ENCODE data around the gene CAPZA2. TPM values are rescaled to one million over a fixed set of nuclear protein-coding genes. Genes with fewer than 3 reads are reported as not detected.

The CAPZA2 gene
- total and polyA plus RNA-seq, 2 experiments from 2014 or later = 201 to 301 TPM

DNA sequence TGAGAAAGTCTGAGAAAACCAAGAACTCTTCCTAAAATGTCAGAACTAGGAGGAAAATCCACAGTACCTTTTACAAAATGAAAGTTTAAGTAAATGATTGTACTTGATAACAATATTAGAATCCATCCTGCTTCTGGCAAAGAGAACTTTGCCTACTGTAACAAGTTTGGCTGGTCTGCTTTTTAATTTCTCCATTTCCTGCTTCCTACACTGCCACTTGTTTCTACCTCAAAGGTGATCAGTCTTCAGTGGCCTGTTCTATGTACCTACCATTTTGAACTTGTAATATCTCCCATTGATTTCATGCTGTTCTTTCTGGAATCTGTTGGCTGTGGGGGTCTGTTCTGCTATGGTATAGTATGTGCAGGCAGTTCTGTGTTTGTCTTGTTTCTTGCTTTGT is 32.9 kb upstream of the CAPZA2 start:
- Histone ChIP-seq H3K9ac (no peak overlapping the region), H4K20me1 (ENCODE audit: insufficient read depth) (no peaks in the 10 kb centered on the region), H3K9me3 (ENCODE audit: low read depth) (no peaks in the 10 kb centered on the region), H3K9me2 (ENCODE audit: insufficient read depth) (no peaks in the 10 kb centered on the region), H3K79me2 (ENCODE audit: insufficient read depth) (no peaks in the 10 kb centered on the region), H3K4me1 (ENCODE audit: insufficient read depth) (peaks cover under 1% of the 10 kb centered on the region; the same call in 1 of the 2 replicates), H3F3A (ENCODE audit: insufficient read depth) (no peaks in the 10 kb centered on the region), H3K27ac (no peak overlapping the region), H3K27me3 (replicated peaks; ENCODE audit: insufficient read depth) (no peaks in the 10 kb centered on the region), H2AFZ (no peak overlapping the region), H3K36me3 (ENCODE audit: low read depth) (no peaks in the 10 kb centered on the region), H3K4me2 (ENCODE audit: unreplicated experiment) (no peak overlapping the region), H3K4me3 (no peak overlapping the region)
- no peak for TF ChIP-seq EZH2 (IDR thresholded peaks at IDR 0.05; ENCODE audit: insufficient read depth, poor library complexity, severe bottlenecking)
- no peak for TF ChIP-seq EZH2phosphoT487 (IDR thresholded peaks at IDR 0.05; ENCODE audit: insufficient read depth, low read depth)
- no peak for DNase-seq
- in situ Hi-C loops (cut with MboI) = no loop called here

DNA sequence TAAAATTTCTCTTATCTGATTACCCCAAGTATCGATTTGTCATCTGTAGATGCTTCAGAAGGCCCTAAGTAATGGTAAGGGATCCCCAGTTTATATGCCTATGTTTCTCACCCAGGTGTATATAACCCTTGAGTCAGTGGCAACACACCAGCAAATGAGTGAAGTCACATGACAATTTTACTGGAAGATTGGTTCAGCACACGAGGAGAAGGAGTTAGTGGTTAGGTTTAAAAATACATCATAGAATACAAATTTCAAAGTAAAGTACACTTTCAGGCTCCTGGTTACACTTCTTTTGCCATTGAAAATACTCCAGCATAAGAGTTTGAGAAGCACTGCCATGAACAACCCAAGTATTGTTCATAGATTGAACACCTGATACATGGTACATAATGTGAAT is 29.7 kb upstream of the CAPZA2 start:
- in situ Hi-C loops (cut with MboI) = no loop called here
- Histone ChIP-seq H3K9me2 (ENCODE audit: insufficient read depth) (no peaks in the 10 kb centered on the region), H3K9me3 (ENCODE audit: low read depth) (no peaks in the 10 kb centered on the region), H3K27me3 (replicated peaks; ENCODE audit: insufficient read depth) (no peaks in the 10 kb centered on the region), H3K4me1 (ENCODE audit: insufficient read depth) (peaks cover 10% of the 10 kb centered on the region; the same call in 1 of the 2 replicates), H3K4me2 (ENCODE audit: unreplicated experiment) (no peak overlapping the region), H3K9ac (no peak overlapping the region), H3K36me3 (ENCODE audit: low read depth) (no peaks in the 10 kb centered on the region), H4K20me1 (ENCODE audit: insufficient read depth) (no peaks in the 10 kb centered on the region), H2AFZ (no peak overlapping the region), H3K4me3 (no peak overlapping the region), H3K27ac (no peak overlapping the region), H3K79me2 (ENCODE audit: insufficient read depth) (no peaks in the 10 kb centered on the region), H3F3A (ENCODE audit: insufficient read depth) (no peaks in the 10 kb centered on the region)
- 77 to 87% methylated on average over 2 of the region's 2 CpGs for WGBS, 2 experiments (ENCODE audit: low coverage in 1 of 2, low lambda C conversion rate in 2 of 2, missing lambda C conversion rate in 2 of 2)
- TF ChIP-seq EZH2phosphoT487 (IDR thresholded peaks at IDR 0.05; ENCODE audit: insufficient read depth, low read depth) (no peak), EZH2 (IDR thresholded peaks at IDR 0.05; ENCODE audit: insufficient read depth, poor library complexity, severe bottlenecking) (no peak)
- DNase-seq = no peak

DNA sequence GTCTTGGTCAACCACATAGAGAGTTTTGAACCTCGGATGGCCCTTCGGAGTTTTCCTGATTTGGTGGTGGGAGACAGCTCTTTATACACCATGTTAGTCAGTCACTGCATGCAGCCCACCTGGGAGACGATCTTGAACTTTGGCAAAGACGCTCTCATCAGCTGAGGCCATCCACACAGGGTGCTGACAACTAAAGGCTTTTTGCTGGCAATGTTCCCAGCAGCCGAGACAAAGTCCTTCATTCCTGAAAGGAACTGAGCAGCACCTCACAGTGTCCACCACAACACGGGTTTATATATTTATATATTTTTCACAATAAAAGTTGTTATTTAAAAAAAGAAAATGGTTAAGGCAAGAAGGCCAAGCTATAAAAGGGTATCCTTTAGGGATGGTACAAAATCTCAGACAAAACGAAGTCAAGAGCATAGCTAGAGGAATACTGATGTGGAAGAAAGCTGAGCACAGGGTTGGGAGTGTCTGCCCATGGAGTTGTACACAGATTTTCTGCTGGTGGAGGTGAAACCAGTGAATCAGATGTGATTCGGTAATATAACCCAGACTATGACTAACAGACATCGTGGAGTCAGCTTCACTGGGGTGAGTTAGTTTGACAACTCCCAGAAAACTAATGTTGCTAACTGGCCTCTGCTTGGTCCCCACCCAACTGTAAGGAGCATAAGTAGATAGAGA is 27.4 kb upstream of the CAPZA2 start:
- DNase-seq = peak; percentile 86
- WGBS, 2 experiments (ENCODE audit: low coverage in 1 of 2, low lambda C conversion rate in 2 of 2, missing lambda C conversion rate in 2 of 2) = 41 to 52% methylated on average over 9 of the region's 9 CpGs
- Histone ChIP-seq H3K36me3 (ENCODE audit: low read depth) (no peaks in the 10 kb centered on the region), H3K4me2 (ENCODE audit: unreplicated experiment) (peak overlapping the region; percentile 17), H3K9me3 (ENCODE audit: low read depth) (no peaks in the 10 kb centered on the region), H2AFZ (no peak overlapping the region), H3F3A (ENCODE audit: insufficient read depth) (no peaks in the 10 kb centered on the region), H3K27ac (peak overlapping the region; percentile 25; the same call in 1 of the 2 replicates), H3K4me3 (no peak overlapping the region), H3K4me1 (ENCODE audit: insufficient read depth) (peaks cover 10% of the 10 kb centered on the region; the same call in 1 of the 2 replicates), H3K79me2 (ENCODE audit: insufficient read depth) (no peaks in the 10 kb centered on the region), H3K9me2 (ENCODE audit: insufficient read depth) (no peaks in the 10 kb centered on the region), H3K27me3 (replicated peaks; ENCODE audit: insufficient read depth) (no peaks in the 10 kb centered on the region), H4K20me1 (ENCODE audit: insufficient read depth) (no peaks in the 10 kb centered on the region), H3K9ac (no peak overlapping the region)
- in situ Hi-C loops (cut with MboI) = no loop called here
- TF ChIP-seq EZH2 (IDR thresholded peaks at IDR 0.05; ENCODE audit: insufficient read depth, poor library complexity, severe bottlenecking) (no peak), EZH2phosphoT487 (IDR thresholded peaks at IDR 0.05; ENCODE audit: insufficient read depth, low read depth) (no peak)

DNA sequence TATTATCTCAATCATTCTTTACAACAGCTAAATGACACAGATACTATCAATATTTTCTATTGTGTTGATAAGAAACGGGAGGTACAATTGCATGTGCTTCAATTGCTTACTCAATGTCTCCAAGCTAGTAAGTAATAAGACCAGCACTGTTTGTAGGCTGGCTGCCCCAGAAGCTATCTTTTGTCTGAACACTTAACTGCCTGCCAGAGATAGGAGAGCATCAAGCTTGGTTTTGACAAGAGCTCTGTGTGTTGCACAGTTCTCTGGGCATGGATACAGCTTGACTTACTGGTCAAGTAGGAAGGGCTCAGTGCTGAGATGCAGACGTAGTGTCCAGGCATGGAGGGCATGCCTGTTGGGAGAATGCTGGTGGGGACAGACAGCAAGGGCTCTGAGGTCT is 26.3 kb upstream of the CAPZA2 start:
- Histone ChIP-seq H3K36me3 (ENCODE audit: low read depth) (no peaks in the 10 kb centered on the region), H4K20me1 (ENCODE audit: insufficient read depth) (no peaks in the 10 kb centered on the region), H3K9ac (no peak overlapping the region), H3K79me2 (ENCODE audit: insufficient read depth) (no peaks in the 10 kb centered on the region), H3K4me1 (ENCODE audit: insufficient read depth) (peaks cover 10% of the 10 kb centered on the region; the same call in 1 of the 2 replicates), H3K27me3 (replicated peaks; ENCODE audit: insufficient read depth) (no peaks in the 10 kb centered on the region), H3K4me3 (no peak overlapping the region), H3K4me2 (ENCODE audit: unreplicated experiment) (no peak overlapping the region), H3F3A (ENCODE audit: insufficient read depth) (no peaks in the 10 kb centered on the region), H3K27ac (no peak overlapping the region), H3K9me2 (ENCODE audit: insufficient read depth) (no peaks in the 10 kb centered on the region), H2AFZ (no peak overlapping the region), H3K9me3 (ENCODE audit: low read depth) (no peaks in the 10 kb centered on the region)
- no peak for DNase-seq
- 97% methylated on average over 2 of the region's 2 CpGs for WGBS, 2 experiments (ENCODE audit: low coverage in 1 of 2, low lambda C conversion rate in 2 of 2, missing lambda C conversion rate in 2 of 2)
- in situ Hi-C loops (cut with MboI) = no loop called here
- TF ChIP-seq EZH2phosphoT487 (IDR thresholded peaks at IDR 0.05; ENCODE audit: insufficient read depth, low read depth) (no peak), EZH2 (IDR thresholded peaks at IDR 0.05; ENCODE audit: insufficient read depth, poor library complexity, severe bottlenecking) (no peak)
